ENCODE data around the gene SFT2D3. TPM values are rescaled to one million over a fixed set of nuclear protein-coding genes. Genes with fewer than 3 reads are reported as not detected.
A peak's percentile ranks its signal among the peaks of the same experiment; 100 is the strongest.

The SFT2D3 gene
- total and polyA plus RNA-seq, 2 of the 13 experiments (the other 11 are each of a cell fraction or from before 2014, with no cell fraction given), result 8.3 to 9.4 TPM

GRCh38 chr2:127701651-127702394, 526 bp downstream of the SFT2D3 start (continued):
- TF ChIP-seq DMTF1 (CRISPR knock-in tag; IDR thresholded peaks at IDR 0.05) (0 out of 2 replicates have a peak, but pooled peaks have one; percentile 38), ZNF446 (CRISPR knock-in tag; IDR thresholded peaks at IDR 0.05) (peak; percentile 7; the same call in 1 of the 2 replicates), HNRNPK (IDR thresholded peaks at IDR 0.05; ENCODE audit: low read depth, low read length, poor library complexity, severe bottlenecking) (peak; percentile 24), ZNF329 (CRISPR knock-in tag; IDR thresholded peaks at IDR 0.05; ENCODE audit: low read depth) (peak; percentile 60; the same call in 1 of the 2 replicates), HOXA5 (CRISPR knock-in tag; IDR thresholded peaks at IDR 0.05) (peak; percentile 62; the same call in 1 of the 2 replicates), ZBTB44 (CRISPR knock-in tag; IDR thresholded peaks at IDR 0.05) (0 out of 2 replicates have a peak, but pooled peaks have one; percentile 38), ZNF747 (CRISPR knock-in tag; IDR thresholded peaks at IDR 0.05; ENCODE audit: borderline replicate concordance) (peak; percentile 57; the same call in 1 of the 2 replicates), ZNF44 (CRISPR knock-in tag; IDR thresholded peaks at IDR 0.05) (peak; percentile 77; the same call in 1 of the 2 replicates), ZNF160 (CRISPR knock-in tag; IDR thresholded peaks at IDR 0.05) (peak; percentile 27; the same call in 1 of the 2 replicates), KDM5B (CRISPR knock-in tag; IDR thresholded peaks at IDR 0.05; ENCODE audit: borderline replicate concordance) (peak; percentile 52; the same call in 1 of the 2 replicates), ZFYVE20 (CRISPR knock-in tag; IDR thresholded peaks at IDR 0.05; ENCODE audit: borderline replicate concordance, low read depth) (peak; percentile 96), SKI (IDR thresholded peaks at IDR 0.05; ENCODE audit: partially characterized antibody) (no peak), TBP (CRISPR knock-in tag; IDR thresholded peaks at IDR 0.05) (no peak), UBTF (CRISPR knock-in tag; IDR thresholded peaks at IDR 0.05) (peak; percentile 98), HCFC1 (IDR thresholded peaks at IDR 0.05; ENCODE audit: low read depth, low read length) (no peak), ZNF30 (CRISPR knock-in tag; IDR thresholded peaks at IDR 0.05) (no peak), ELF4 (CRISPR knock-in tag; IDR thresholded peaks at IDR 0.05; ENCODE audit: borderline replicate concordance) (no peak), GLI4 (CRISPR knock-in tag; IDR thresholded peaks at IDR 0.05; ENCODE audit: borderline replicate concordance) (peak; percentile 60)

Measured in HepG2 (cell line).